HepG2 (cell line): ENCODE results near the gene CHN2.

Experiments
- ETV6 ChIP-seq: sonication (generic); formaldehyde crosslinking; conservative IDR thresholded peaks from 2 replicates; pipeline ENCODE4 v1.4.0; 2020; ENCODE audit warnings: missing genetic modification reagents
- XBP1 ChIP-seq: sonication (generic); formaldehyde crosslinking; IDR thresholded peaks from 2 replicates; pipeline ENCODE4 v1.5.0; 2020; ENCODE audit warnings: missing genetic modification reagents
- ZNF777 ChIP-seq: sonication (generic); formaldehyde crosslinking; IDR thresholded peaks from 2 replicates; pipeline ENCODE4 v1.4.0; 2020; ENCODE audit warnings: missing genetic modification reagents
- ZSCAN22 ChIP-seq: sonication (generic); formaldehyde crosslinking; IDR thresholded peaks from 2 replicates; pipeline ENCODE4 v1.4.0; 2020; ENCODE audit warnings: mild to moderate bottlenecking, missing genetic modification reagents
- TF ChIP-seq, protein P1 (sequence below): sonication (generic); formaldehyde crosslinking; IDR thresholded peaks from 2 replicates; pipeline ENCODE4 v1.9.0; 2021; ENCODE audit warnings: missing genetic modification reagents, borderline replicate concordance
- TF ChIP-seq, protein P2 (sequence below): sonication (generic); formaldehyde crosslinking; IDR thresholded peaks from 2 replicates; pipeline ENCODE4 v1.5.0; 2020; ENCODE audit warnings: mild to moderate bottlenecking, missing genetic modification reagents, moderate library complexity

DNA sequence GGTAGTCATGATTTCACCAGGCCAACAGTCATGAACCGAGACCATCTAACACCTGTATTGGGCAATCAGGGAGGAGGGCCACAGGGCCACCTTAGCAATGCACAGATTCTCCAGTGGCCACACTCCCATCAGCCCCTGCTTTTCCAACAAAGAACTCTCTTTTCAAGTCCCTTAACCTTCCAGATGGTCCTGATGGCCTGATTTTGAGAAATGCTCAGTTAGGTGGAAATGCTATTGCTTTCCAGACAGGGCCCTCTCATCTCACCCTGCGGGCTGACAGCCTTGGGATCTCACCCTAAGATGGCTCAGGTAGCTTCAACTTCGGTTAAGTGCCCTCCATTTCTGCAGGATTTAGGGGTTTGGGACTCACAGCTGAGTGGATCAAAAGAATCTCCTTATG lies 237.1 kb downstream of the CHN2 start:
- TF ChIP-seq ZNF777 (CRISPR knock-in tag): no peak
- TF ChIP-seq ZSCAN22 (CRISPR knock-in tag): no peak
- TF ChIP-seq, protein P1, sequence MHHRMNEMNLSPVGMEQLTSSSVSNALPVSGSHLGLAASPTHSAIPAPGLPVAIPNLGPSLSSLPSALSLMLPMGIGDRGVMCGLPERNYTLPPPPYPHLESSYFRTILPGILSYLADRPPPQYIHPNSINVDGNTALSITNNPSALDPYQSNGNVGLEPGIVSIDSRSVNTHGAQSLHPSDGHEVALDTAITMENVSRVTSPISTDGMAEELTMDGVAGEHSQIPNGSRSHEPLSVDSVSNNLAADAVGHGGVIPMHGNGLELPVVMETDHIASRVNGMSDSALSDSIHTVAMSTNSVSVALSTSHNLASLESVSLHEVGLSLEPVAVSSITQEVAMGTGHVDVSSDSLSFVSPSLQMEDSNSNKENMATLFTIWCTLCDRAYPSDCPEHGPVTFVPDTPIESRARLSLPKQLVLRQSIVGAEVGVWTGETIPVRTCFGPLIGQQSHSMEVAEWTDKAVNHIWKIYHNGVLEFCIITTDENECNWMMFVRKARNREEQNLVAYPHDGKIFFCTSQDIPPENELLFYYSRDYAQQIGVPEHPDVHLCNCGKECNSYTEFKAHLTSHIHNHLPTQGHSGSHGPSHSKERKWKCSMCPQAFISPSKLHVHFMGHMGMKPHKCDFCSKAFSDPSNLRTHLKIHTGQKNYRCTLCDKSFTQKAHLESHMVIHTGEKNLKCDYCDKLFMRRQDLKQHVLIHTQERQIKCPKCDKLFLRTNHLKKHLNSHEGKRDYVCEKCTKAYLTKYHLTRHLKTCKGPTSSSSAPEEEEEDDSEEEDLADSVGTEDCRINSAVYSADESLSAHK (CRISPR knock-in tag): no peak
- no peak for TF ChIP-seq XBP1 (CRISPR knock-in tag)
- no peak for TF ChIP-seq ETV6 (CRISPR knock-in tag)
- TF ChIP-seq, protein P2, sequence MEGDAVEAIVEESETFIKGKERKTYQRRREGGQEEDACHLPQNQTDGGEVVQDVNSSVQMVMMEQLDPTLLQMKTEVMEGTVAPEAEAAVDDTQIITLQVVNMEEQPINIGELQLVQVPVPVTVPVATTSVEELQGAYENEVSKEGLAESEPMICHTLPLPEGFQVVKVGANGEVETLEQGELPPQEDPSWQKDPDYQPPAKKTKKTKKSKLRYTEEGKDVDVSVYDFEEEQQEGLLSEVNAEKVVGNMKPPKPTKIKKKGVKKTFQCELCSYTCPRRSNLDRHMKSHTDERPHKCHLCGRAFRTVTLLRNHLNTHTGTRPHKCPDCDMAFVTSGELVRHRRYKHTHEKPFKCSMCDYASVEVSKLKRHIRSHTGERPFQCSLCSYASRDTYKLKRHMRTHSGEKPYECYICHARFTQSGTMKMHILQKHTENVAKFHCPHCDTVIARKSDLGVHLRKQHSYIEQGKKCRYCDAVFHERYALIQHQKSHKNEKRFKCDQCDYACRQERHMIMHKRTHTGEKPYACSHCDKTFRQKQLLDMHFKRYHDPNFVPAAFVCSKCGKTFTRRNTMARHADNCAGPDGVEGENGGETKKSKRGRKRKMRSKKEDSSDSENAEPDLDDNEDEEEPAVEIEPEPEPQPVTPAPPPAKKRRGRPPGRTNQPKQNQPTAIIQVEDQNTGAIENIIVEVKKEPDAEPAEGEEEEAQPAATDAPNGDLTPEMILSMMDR (CRISPR knock-in tag): no peak
